ENCODE data around the gene SASS6. TPM values are rescaled to one million over a fixed set of nuclear protein-coding genes. Genes with fewer than 3 reads are reported as not detected.

The SASS6 gene
- total RNA-seq, 2 donors from 2014 or later, result 8.8 to 15.3 TPM

DNA sequence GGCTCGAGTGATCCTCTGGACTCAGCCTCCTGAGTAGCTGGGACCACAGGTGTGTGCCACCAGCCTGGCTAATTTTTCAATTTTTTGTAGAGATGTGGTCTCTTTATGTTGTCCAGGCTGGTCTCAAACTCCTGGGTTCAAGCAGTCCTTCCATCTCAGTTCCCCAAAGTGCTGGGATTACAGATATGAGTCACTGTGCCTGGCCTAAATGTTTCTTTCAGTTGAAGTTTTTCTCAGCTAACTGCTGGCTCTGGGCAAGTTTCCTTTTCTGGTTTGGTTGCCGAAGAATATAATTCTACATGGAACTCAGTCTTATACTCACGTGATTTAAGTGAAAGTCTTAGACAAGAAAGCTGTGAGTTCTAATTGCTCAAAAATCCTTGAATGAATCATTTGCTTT lies 57.0 kb downstream of the SASS6 start:
- Histone ChIP-seq H3K27ac (ENCODE audit: low read depth, low read length) (no peak overlapping the region), H3K9me3 (ENCODE audit: control insufficient read depth, low read length) (no peaks in the 10 kb centered on the region), H3K4me3 (ENCODE audit: low read length) (no peak overlapping the region), H3K27me3 (ENCODE audit: control insufficient read depth, insufficient read depth, low read length, poor library complexity, severe bottlenecking) (no peaks in the 10 kb centered on the region), H3K4me1 (ENCODE audit: control insufficient read depth, insufficient read depth, low read length) (no peaks in the 10 kb centered on the region), H3K9ac (ENCODE audit: extremely low read depth, low read length, poor library complexity, severe bottlenecking) (no peak overlapping the region), H3K36me3 (ENCODE audit: control insufficient read depth, insufficient read depth, low read length) (peaks cover 93% of the 10 kb centered on the region)
- no peak overlapping the region for H3K4me3 Mint-ChIP-seq
- DNase-seq, result no peak
- TF ChIP-seq, protein P1, sequence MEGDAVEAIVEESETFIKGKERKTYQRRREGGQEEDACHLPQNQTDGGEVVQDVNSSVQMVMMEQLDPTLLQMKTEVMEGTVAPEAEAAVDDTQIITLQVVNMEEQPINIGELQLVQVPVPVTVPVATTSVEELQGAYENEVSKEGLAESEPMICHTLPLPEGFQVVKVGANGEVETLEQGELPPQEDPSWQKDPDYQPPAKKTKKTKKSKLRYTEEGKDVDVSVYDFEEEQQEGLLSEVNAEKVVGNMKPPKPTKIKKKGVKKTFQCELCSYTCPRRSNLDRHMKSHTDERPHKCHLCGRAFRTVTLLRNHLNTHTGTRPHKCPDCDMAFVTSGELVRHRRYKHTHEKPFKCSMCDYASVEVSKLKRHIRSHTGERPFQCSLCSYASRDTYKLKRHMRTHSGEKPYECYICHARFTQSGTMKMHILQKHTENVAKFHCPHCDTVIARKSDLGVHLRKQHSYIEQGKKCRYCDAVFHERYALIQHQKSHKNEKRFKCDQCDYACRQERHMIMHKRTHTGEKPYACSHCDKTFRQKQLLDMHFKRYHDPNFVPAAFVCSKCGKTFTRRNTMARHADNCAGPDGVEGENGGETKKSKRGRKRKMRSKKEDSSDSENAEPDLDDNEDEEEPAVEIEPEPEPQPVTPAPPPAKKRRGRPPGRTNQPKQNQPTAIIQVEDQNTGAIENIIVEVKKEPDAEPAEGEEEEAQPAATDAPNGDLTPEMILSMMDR (conservative IDR thresholded peaks at IDR 0.05), result no peak
- H3K27me3 Mint-ChIP-seq (ENCODE audit: insufficient read depth), result no peaks in the 10 kb centered on the region
- WGBS, 2 experiments (ENCODE audit: insufficient coverage in 1 of 2, insufficient read length in 1 of 2), result 94 to 97% methylated on average over 2 to 3 of the region's 3 CpGs
- H3K36me3 Mint-ChIP-seq (ENCODE audit: low read depth), result peaks cover 74% of the 10 kb centered on the region
- no peaks in the 10 kb centered on the region for H3K9me3 Mint-ChIP-seq
- H3K4me1 Mint-ChIP-seq, result peaks cover 2% of the 10 kb centered on the region
- no peak overlapping the region for H3K27ac Mint-ChIP-seq

DNA sequence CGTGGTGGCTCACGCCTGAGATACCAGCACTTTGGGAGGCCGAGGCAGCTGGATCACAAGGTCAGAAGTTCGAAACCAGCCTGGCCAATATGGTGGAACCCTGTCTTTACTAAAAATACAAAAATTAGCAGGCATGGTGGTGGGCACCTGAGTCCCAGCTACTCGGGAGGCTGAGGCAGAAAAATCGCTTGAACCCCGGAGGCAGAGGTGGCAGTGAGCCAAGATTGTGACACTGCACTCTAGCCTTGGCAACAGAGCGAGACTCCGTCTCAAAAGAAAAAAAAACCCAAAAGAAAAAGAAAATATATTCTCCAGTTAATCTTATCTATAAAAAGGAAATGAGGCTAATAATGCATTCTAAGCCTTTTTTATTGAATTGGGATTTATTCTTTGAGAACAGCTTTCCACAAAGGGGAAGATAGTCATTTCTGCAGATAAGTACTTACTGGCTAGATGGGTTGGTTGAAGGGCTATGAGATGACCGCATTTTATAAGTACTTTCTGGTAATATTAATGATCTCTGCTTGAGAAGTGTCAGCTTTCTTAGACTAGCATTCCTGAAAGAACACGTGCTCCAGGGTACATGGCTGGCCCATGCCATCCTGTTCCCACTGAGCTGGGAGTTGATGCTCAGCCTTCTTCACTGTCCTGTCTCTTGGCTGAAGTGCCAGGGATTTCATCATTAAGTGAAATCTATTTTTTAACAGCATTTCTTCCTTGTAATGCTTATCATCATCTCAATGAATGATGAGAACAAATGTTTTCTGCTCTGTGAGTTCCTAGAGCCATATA lies 57.9 kb downstream of the SASS6 start:
- H3K27me3 Mint-ChIP-seq (ENCODE audit: insufficient read depth), result no peaks in the 10 kb centered on the region
- no peak overlapping the region for H3K27ac Mint-ChIP-seq
- Histone ChIP-seq H3K4me1 (ENCODE audit: control insufficient read depth, insufficient read depth, low read length) (no peaks in the 10 kb centered on the region), H3K9me3 (ENCODE audit: control insufficient read depth, low read length) (no peaks in the 10 kb centered on the region), H3K9ac (ENCODE audit: extremely low read depth, low read length, poor library complexity, severe bottlenecking) (no peak overlapping the region), H3K27ac (ENCODE audit: low read depth, low read length) (no peak overlapping the region), H3K27me3 (ENCODE audit: control insufficient read depth, insufficient read depth, low read length, poor library complexity, severe bottlenecking) (no peaks in the 10 kb centered on the region), H3K4me3 (ENCODE audit: low read length) (no peak overlapping the region), H3K36me3 (ENCODE audit: control insufficient read depth, insufficient read depth, low read length) (peaks cover 93% of the 10 kb centered on the region)
- 93 to 96% methylated on average over 5 to 11 of the region's 11 CpGs for WGBS, 2 experiments (ENCODE audit: insufficient coverage in 1 of 2, insufficient read length in 1 of 2)
- TF ChIP-seq, protein P1 (conservative IDR thresholded peaks at IDR 0.05), result no peak
- H3K9me3 Mint-ChIP-seq, result no peaks in the 10 kb centered on the region
- H3K4me3 Mint-ChIP-seq, result no peak overlapping the region
- peaks cover 2% of the 10 kb centered on the region for H3K4me1 Mint-ChIP-seq
- peaks cover 74% of the 10 kb centered on the region for H3K36me3 Mint-ChIP-seq (ENCODE audit: low read depth)
- DNase-seq, result no peak

DNA sequence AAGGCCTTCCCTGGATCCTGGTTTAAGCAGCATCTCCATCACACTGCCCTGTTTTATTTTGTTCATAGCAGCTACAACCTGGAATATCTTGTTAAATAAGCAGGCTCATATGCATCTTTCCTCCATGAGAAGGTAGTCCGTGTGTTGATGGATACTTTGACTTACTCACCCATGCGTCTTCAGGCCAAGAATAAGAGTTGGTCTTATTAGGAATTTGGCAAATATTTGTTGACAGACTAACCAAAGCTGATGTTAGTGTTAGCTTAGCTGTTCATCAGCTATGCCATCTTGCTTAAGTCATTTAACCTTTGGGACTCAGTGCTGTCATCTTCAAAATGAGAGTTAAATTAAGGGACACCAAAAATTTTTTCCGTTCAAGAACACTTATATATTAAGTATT lies 59.2 kb downstream of the SASS6 start:
- H3K36me3 ChIP-seq (ENCODE audit: control insufficient read depth, insufficient read depth, low read length), result peaks cover 93% of the 10 kb centered on the region
- no peaks in the 10 kb centered on the region for H3K9me3 ChIP-seq (ENCODE audit: control insufficient read depth, low read length)
- no peak for DNase-seq
- no peak overlapping the region for H3K4me3 ChIP-seq (ENCODE audit: low read length)
- no peak overlapping the region for H3K27ac ChIP-seq (ENCODE audit: low read depth, low read length)
- Mint-ChIP-seq H3K4me3 (no peak overlapping the region), H3K27me3 (ENCODE audit: insufficient read depth) (no peaks in the 10 kb centered on the region), H3K4me1 (peaks cover 2% of the 10 kb centered on the region), H3K9me3 (no peaks in the 10 kb centered on the region), H3K27ac (no peak overlapping the region), H3K36me3 (ENCODE audit: low read depth) (peaks cover 73% of the 10 kb centered on the region)
- TF ChIP-seq, protein P1 (conservative IDR thresholded peaks at IDR 0.05), result no peak
- no peaks in the 10 kb centered on the region for H3K4me1 ChIP-seq (ENCODE audit: control insufficient read depth, insufficient read depth, low read length)
- no peaks in the 10 kb centered on the region for H3K27me3 ChIP-seq (ENCODE audit: control insufficient read depth, insufficient read depth, low read length, poor library complexity, severe bottlenecking)
- 83 to 92% methylated on average over 1 to 2 of the region's 3 CpGs for WGBS, 2 experiments (ENCODE audit: insufficient coverage in 1 of 2, insufficient read length in 1 of 2)
- no peak overlapping the region for H3K9ac ChIP-seq (ENCODE audit: extremely low read depth, low read length, poor library complexity, severe bottlenecking)

All from endodermal cell (in vitro differentiated cells).